Coronary artery (tissue), 2 donors: ENCODE results near the gene SAE1.

Source experiments
- DNase-seq: peaks from one replicate; pipeline ENCODE4 v3.0.0-alpha.2; 2017; ENCODE audit warnings: low spot score
- H3K27ac ChIP-seq, 2 donors: fragments of 200-600 bp; sonication (generic); one replicate each; pipeline ENCODE4 v1.5.1; 2016 to 2019
- H3K4me3 ChIP-seq: fragments of 200-600 bp; sonication (generic); 2 replicates; pipeline ENCODE4 v1.5.1; 2016; ENCODE audit warnings: mild to moderate bottlenecking, moderate library complexity
- CTCF ChIP-seq: fragments of 200-600 bp; sonication (generic); IDR thresholded peaks from one replicate; pipeline ENCODE4 v1.5.1; 2019; ENCODE audit warnings: antibody characterized with exemption

The SAE1 gene

GRCh38 chr19:47226426-47227351, 96.1 kb downstream of the SAE1 start:
- Histone ChIP-seq H3K4me3 (peak overlapping the region; percentile 98), H3K27ac (peak overlapping the region; percentile 97 to 98)
- no peak for TF ChIP-seq CTCF
- DNase-seq: peak; percentile 93

GRCh38 chr19:47227352-47228167, 96.9 kb downstream of the SAE1 start:
- no peak for TF ChIP-seq CTCF
- peak; percentile 95 for DNase-seq
- Histone ChIP-seq H3K27ac (peak overlapping the region; percentile 97 to 98), H3K4me3 (peak overlapping the region; percentile 98)

- no peak for TF ChIP-seq CTCF
- DNase-seq: no peak
- Histone ChIP-seq H3K27ac (peak overlapping the region; percentile 97 to 98), H3K4me3 (peak overlapping the region; percentile 98)
Measured at GRCh38 chr19:47228168-47228936, 97.7 kb downstream of the SAE1 start.

- Histone ChIP-seq H3K27ac (peak overlapping the region; percentile 97 to 98), H3K4me3 (peak overlapping the region; percentile 98)
- TF ChIP-seq CTCF: no peak
- no peak for DNase-seq
Measured at GRCh38 chr19:47228937-47229675, 98.5 kb downstream of the SAE1 start.

- Histone ChIP-seq H3K27ac (peak overlapping the region; percentile 97 to 98), H3K4me3 (peak overlapping the region; percentile 98)
- TF ChIP-seq CTCF: no peak
- no peak for DNase-seq
Measured at GRCh38 chr19:47229676-47230053, 99.0 kb downstream of the SAE1 start.
